Neuronal stem cell (in vitro differentiated cells): ENCODE results near the gene VENTX.

Source experiments
- DNase-seq: peaks from one replicate; pipeline ENCODE4 v3.0.0-alpha.2; 2013; ENCODE audit warnings: low spot score
- H2AFZ ChIP-seq: one replicate; pipeline ENCODE4 v1.6.1; 2013; ENCODE audit warnings: mild to moderate bottlenecking, low read length, inconsistent platforms
- H2AK5ac ChIP-seq: 2 replicates; pipeline ENCODE4 v1.6.1; 2013; ENCODE audit warnings: low read depth, mild to moderate bottlenecking, inconsistent platforms, low read length, moderate library complexity, mixed read lengths
- H2BK120ac ChIP-seq: 2 replicates; pipeline ENCODE4 v1.6.1; 2013; ENCODE audit warnings: low read depth, mild to moderate bottlenecking, inconsistent platforms, low read length, moderate library complexity, mixed read lengths
- H2BK12ac ChIP-seq: one replicate; pipeline ENCODE4 v1.6.1; 2013; ENCODE audit warnings: low read length, inconsistent platforms
- H2BK15ac ChIP-seq: 2 replicates; pipeline ENCODE4 v1.6.1; 2013; ENCODE audit warnings: mild to moderate bottlenecking, low read length, inconsistent platforms, mixed read lengths
- H2BK5ac ChIP-seq: one replicate; pipeline ENCODE4 v1.6.1; 2013; ENCODE audit warnings: inconsistent platforms, mild to moderate bottlenecking, low read length, moderate library complexity
- H3K14ac ChIP-seq: one replicate; pipeline ENCODE4 v1.6.1; 2013; ENCODE audit warnings: low read length, inconsistent platforms
- H3K18ac ChIP-seq: 2 replicates; pipeline ENCODE4 v1.6.1; 2013; ENCODE audit warnings: low read length, inconsistent platforms
- H3K23ac ChIP-seq: 2 replicates; pipeline ENCODE4 v1.6.1; 2013; ENCODE audit warnings: low read depth, mild to moderate bottlenecking, mixed read lengths, low read length, inconsistent platforms; ENCODE audit not compliant: poor library complexity
- H3K27ac ChIP-seq: replicated peaks from 3 replicates; pipeline ENCODE4 v1.5.1; 2013; ENCODE audit warnings: low read length, inconsistent platforms
- H3K27me3 ChIP-seq, 3 experiments: 2 replicates each; pipeline ENCODE4 v1.6.1; 2013; ENCODE audit warnings: low read length in 3 of 3, mild to moderate bottlenecking in 2 of 3, inconsistent platforms in 1 of 3, low read depth in 1 of 3, mixed read lengths in 1 of 3, moderate library complexity in 1 of 3; ENCODE audit not compliant: control insufficient read depth in 3 of 3, insufficient read depth in 3 of 3
- H3K36me3 ChIP-seq, 2 donors: replicated peaks in 1 of 2; 2 replicates each; pipeline ENCODE4 v1.6.1; 2013; ENCODE audit warnings: low read length in 2 of 2; ENCODE audit not compliant: control insufficient read depth in 2 of 2, insufficient read depth in 2 of 2
- H3K4ac ChIP-seq: 2 replicates; pipeline ENCODE4 v1.6.1; 2013; ENCODE audit warnings: inconsistent platforms, mild to moderate bottlenecking, low read length, moderate library complexity
- H3K4me1 ChIP-seq, 2 donors: 1 replicate in 1 of 2; 2 replicates in 1 of 2; pipeline ENCODE4 v1.6.1; 2013; ENCODE audit warnings: low read length in 2 of 2, low read depth in 1 of 2; ENCODE audit not compliant: control insufficient read depth in 2 of 2, insufficient read depth in 1 of 2
- H3K4me2 ChIP-seq: one replicate; pipeline ENCODE4 v1.6.1; 2013; ENCODE audit warnings: mild to moderate bottlenecking, low read length, inconsistent platforms; ENCODE audit not compliant: insufficient read depth, poor library complexity, severe bottlenecking
- H3K4me3 ChIP-seq, 2 donors: 2 replicates each; pipeline ENCODE4 v1.5.1; 2013; ENCODE audit warnings: low read length in 2 of 2, mild to moderate bottlenecking in 2 of 2, inconsistent platforms in 1 of 2, moderate library complexity in 1 of 2
- H3K79me1 ChIP-seq: one replicate; pipeline ENCODE4 v1.6.1; 2013; ENCODE audit warnings: low read depth, mild to moderate bottlenecking, inconsistent platforms, low read length, moderate library complexity
- H3K9ac ChIP-seq: one replicate; pipeline ENCODE4 v1.6.1; 2013; ENCODE audit warnings: mild to moderate bottlenecking, low read depth, low read length, inconsistent platforms; ENCODE audit not compliant: poor library complexity
- H3K9me3 ChIP-seq, 2 donors: replicated peaks in 1 of 2; 2 replicates each; pipeline versions ENCODE3 to v1.6.1; 2013; ENCODE audit warnings: low read length in 2 of 2, mild to moderate bottlenecking in 2 of 2, inconsistent platforms in 1 of 2, low read depth in 1 of 2, mixed read lengths in 1 of 2, moderate library complexity in 1 of 2; ENCODE audit not compliant: control insufficient read depth in 2 of 2, insufficient read depth in 1 of 2
- H4K8ac ChIP-seq: one replicate; pipeline ENCODE4 v1.6.1; 2013; ENCODE audit warnings: low read depth, mild to moderate bottlenecking, inconsistent platforms, low read length, moderate library complexity
- H4K91ac ChIP-seq: one replicate; pipeline ENCODE4 v1.6.1; 2013; ENCODE audit warnings: low read length, low read depth, mild to moderate bottlenecking, inconsistent platforms; ENCODE audit not compliant: poor library complexity
- WGBS, 2 donors: extraction: QIAGEN DNeasy Blood & Tissue Kit; methylation state at CpG; one replicate each; pipeline ENCODE4 v1.1.7; 2013; ENCODE audit warnings: missing lambda C conversion rate in 2 of 2, mixed read lengths in 1 of 2; ENCODE audit not compliant: insufficient read length in 2 of 2, insufficient replicate concordance in 1 of 2; ENCODE audit errors: extremely low coverage in 2 of 2; 5-methylcytosine and 5-hydroxymethylcytosine counted together

Gene VENTX

DNA sequence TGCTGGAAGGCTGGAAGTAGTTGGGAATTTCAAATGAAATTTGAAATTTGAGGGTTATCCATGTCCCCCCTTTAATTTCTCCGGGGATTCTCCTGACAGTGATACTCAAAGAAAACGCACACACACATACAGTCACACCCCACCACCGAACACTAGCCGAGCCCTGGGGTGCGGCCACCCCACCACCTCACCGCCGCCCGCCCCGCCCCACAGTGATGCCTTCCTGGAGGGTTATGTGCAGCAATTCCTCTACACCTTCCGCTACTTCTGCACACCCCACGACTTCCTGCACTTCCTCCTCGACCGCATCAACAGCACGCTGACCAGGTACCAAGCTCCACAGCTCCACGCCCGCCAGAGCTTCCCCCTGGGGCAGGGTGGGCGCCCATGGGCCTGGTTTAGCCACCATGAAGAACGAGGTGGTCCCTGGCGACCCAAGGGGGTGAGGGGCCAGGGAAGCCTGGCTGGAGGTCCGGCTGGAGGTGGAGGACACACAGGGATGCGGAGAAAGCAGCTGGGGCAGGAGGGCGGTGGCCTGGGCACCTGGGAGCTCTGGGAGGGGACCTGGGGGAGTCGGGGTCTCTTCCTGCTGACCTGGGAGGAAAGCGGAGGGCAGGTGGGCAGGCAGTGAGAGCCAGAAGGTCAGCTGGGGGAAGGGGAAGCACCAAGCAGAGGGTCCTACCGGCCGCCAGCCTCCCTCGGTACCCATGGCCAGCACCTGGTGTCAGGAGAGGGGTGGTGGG, 27.1 kb upstream of the VENTX start:
- no peak overlapping the region for H2AK5ac ChIP-seq
- H3K9me3 ChIP-seq, result peaks cover 0 to 7% of the 10 kb centered on the region in 2 donors
- no peak overlapping the region for H3K4me3 ChIP-seq
- peaks cover 1% of the 10 kb centered on the region for H3K79me1 ChIP-seq
- no peak overlapping the region for H2BK15ac ChIP-seq
- no peak overlapping the region for H3K4ac ChIP-seq
- H3K4me1 ChIP-seq, result no peaks in the 10 kb centered on the region
- no CpG with 5 or more reads among the region's 27 CpGs for WGBS, 2 donors
- DNase-seq, result no peak
- no peak overlapping the region for H2BK120ac ChIP-seq
- no peak overlapping the region for H2BK12ac ChIP-seq
- H4K8ac ChIP-seq, result no peak overlapping the region
- no peak overlapping the region for H3K4me2 ChIP-seq
- H2BK5ac ChIP-seq, result no peak overlapping the region
- H4K91ac ChIP-seq, result no peak overlapping the region
- no peak overlapping the region for H2AFZ ChIP-seq
- no peak overlapping the region for H3K23ac ChIP-seq
- H3K36me3 ChIP-seq, result peaks cover 0 to 7% of the 10 kb centered on the region in 2 donors
- peak overlapping the region; percentile 76 for H3K18ac ChIP-seq
- no peak overlapping the region for H3K14ac ChIP-seq
- H3K27ac ChIP-seq, result no peak overlapping the region
- no peak overlapping the region for H3K9ac ChIP-seq
- peaks cover 0 to 6% (median 0%) of the 10 kb centered on the region in 3 experiments for H3K27me3 ChIP-seq

GRCh38 chr10:133211141-133211830, 26.4 kb upstream of the VENTX start:
- Histone ChIP-seq H4K8ac (no peak overlapping the region), H3K23ac (no peak overlapping the region), H3K36me3 (peaks cover 0 to 7% of the 10 kb centered on the region in 2 donors), H2BK5ac (no peak overlapping the region), H2AFZ (no peak overlapping the region), H3K9me3 (peaks cover 0 to 9% of the 10 kb centered on the region in 2 donors), H3K4ac (no peak overlapping the region), H3K4me2 (no peak overlapping the region), H3K4me3 (no peak overlapping the region), H2BK12ac (no peak overlapping the region), H4K91ac (no peak overlapping the region), H3K4me1 (no peaks in the 10 kb centered on the region), H2BK120ac (no peak overlapping the region), H3K14ac (no peak overlapping the region), H3K27me3 (peaks cover 0 to 6% (median 0%) of the 10 kb centered on the region in 3 experiments), H3K9ac (no peak overlapping the region), H2BK15ac (no peak overlapping the region), H3K79me1 (peaks cover 1% of the 10 kb centered on the region), H3K18ac (peak overlapping the region; percentile 76), H2AK5ac (peak overlapping the region; percentile 32), H3K27ac (no peak overlapping the region)
- DNase-seq, result no peak
- WGBS, 2 donors, result no CpG with 5 or more reads among the region's 25 CpGs

- Histone ChIP-seq H3K9ac (peak overlapping the region; percentile 64), H3K27me3 (peaks cover 0 to 6% (median 0%) of the 10 kb centered on the region in 3 experiments)
- WGBS, 2 donors, result no CpG with 5 or more reads among the region's 34 CpGs
Observed at GRCh38 chr10:133211959-133212852, 25.4 kb upstream of the VENTX start.

More at GRCh38 chr10:133211959-133212852, 25.4 kb upstream of the VENTX start:
- H3K36me3 ChIP-seq, result peaks cover 0 to 7% of the 10 kb centered on the region in 2 donors
- no peak overlapping the region for H2BK15ac ChIP-seq
- H3K4me3 ChIP-seq, result peak overlapping the region in 1 of 2 donors; percentile 64
- H4K8ac ChIP-seq, result no peak overlapping the region
- H3K18ac ChIP-seq, result peak overlapping the region; percentile 27
- DNase-seq, result no peak
- H3K14ac ChIP-seq, result peak overlapping the region; percentile 67
- no peaks in the 10 kb centered on the region for H3K4me1 ChIP-seq
- peak overlapping the region; percentile 68 for H2AK5ac ChIP-seq
- no peak overlapping the region for H2BK12ac ChIP-seq
- no peak overlapping the region for H3K4ac ChIP-seq
- H3K79me1 ChIP-seq, result peaks cover 1% of the 10 kb centered on the region
- H3K9me3 ChIP-seq, result peaks cover 0 to 9% of the 10 kb centered on the region in 2 donors
- H2BK120ac ChIP-seq, result no peak overlapping the region
- no peak overlapping the region for H4K91ac ChIP-seq
- H2AFZ ChIP-seq, result no peak overlapping the region
- H3K27ac ChIP-seq, result no peak overlapping the region
- peak overlapping the region; percentile 61 for H2BK5ac ChIP-seq
- no peak overlapping the region for H3K4me2 ChIP-seq
- peak overlapping the region; percentile 37 for H3K23ac ChIP-seq
